ENCODE data around the gene TRIM15.

- no peak for TF ChIP-seq CTCF (conservative IDR thresholded peaks at IDR 0.05; ENCODE audit: low read depth, low read length)
- TF ChIP-seq EZH2 (IDR thresholded peaks at IDR 0.05; ENCODE audit: low read length, unreplicated experiment), result no peak
- no peak for TF ChIP-seq EZH2phosphoT487 (IDR thresholded peaks at IDR 0.05; ENCODE audit: borderline replicate concordance, low read length)
Measured at GRCh38 chr6:30152910-30153610, 10.3 kb upstream of the TRIM15 start.

All from PC-3 (cell line).